Islet of Langerhans (tissue), 1 donor: ENCODE measurements around the gene BACE2.
"Not testable (repeated sequence)": the region's sequence is repeated elsewhere in the genome, so short reads cannot be mapped to it uniquely, and the experiment has no call there.

Experiments used
- FAIRE-seq: peaks from one replicate; lab custom pipeline; 2011; peaks lifted over from hg19 to GRCh38; lab: Jason Lieb, UNC

BACE2 gene

GRCh38 chr21:41185802-41186201 is 17.8 kb downstream of the BACE2 start:
- FAIRE-seq: no peak

DNA sequence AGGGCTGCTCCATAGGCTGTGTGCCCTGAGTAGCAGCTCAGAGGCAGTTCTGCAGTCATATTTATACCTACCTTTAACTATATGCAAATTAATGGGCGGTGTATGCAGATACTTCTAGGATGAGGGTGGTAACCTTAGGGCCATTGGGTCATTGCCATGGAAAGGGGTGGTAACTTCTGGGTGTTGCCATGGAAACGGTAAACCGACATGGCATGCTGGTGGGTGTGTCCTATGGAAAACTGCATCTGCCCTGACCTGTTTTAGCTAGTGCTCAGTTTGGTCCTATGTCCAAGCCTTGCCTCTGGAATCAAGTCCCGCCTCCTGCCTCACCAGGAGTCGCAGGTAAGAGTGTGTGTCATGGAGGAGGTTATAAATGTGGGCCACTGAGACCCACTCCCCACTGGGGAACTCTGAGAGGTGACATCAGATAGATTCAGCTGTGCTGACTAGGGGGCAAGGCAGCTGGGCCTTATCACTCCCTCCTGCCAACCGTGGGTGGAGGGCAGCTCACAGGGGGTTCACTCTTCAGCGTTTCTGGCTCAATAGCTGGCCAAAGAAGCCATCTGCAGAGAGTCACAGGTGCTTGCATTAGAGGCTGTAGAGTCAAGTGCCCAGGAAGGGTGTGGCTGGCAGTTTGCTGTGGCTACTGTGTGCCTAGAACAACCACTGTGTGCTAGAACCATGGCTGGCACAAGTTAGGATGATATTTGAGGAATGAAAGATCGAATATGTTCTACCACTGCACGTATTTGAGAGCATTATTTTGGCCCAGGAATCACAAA is 19.0 kb downstream of the BACE2 start:
- FAIRE-seq: no peak

GRCh38 chr21:41187537-41188025 is 19.6 kb downstream of the BACE2 start:
- no peak for FAIRE-seq

- FAIRE-seq: no peak
Observed at GRCh38 chr21:41188486-41189149, 20.7 kb downstream of the BACE2 start.

- FAIRE-seq: no peak
Observed at GRCh38 chr21:41189150-41189745, 21.3 kb downstream of the BACE2 start.

DNA sequence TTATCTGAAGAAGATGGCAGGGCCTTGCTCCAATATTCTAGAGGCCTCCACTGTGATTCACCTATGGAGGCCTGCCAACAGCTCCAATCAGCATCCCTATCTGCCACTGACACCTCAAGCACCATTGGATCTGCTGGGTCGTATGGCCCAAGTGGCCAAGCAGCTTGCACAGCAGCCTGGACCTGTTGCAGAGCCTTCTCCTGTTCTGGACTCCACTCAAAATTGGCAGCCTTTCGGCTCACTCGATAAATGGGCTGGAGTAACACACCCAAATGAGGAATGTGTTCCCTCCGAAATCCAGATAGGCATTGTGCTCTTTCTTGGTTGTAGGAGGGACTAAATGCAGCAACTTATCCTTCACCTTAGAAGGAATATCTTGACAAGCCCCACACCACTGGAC is 24.6 kb downstream of the BACE2 start:
- FAIRE-seq: not testable (repeated sequence)

GRCh38 chr21:41195311-41195710 is 27.4 kb downstream of the BACE2 start:
- FAIRE-seq: no peak

DNA sequence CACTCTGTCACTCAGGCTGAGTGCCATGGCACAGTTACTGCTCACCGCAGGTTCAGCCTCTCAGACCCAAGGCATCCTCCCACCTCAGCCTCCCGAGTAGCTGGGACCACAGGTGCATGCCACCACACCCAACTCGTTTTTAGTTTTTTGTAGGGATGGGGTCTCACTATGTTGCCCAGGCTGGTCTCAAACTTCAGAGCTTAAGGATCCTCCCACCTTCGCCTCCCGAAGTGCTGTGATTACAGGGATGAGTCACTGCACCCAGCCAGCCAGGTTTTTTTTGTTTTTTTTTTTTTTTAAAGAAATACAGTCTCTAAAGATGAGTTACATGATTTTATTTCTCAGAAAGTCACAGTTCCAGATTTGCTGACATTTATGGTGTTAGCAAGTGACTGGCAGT is 29.0 kb downstream of the BACE2 start:
- FAIRE-seq: no peak

GRCh38 chr21:41197582-41197981 is 29.6 kb downstream of the BACE2 start:
- no peak for FAIRE-seq

DNA sequence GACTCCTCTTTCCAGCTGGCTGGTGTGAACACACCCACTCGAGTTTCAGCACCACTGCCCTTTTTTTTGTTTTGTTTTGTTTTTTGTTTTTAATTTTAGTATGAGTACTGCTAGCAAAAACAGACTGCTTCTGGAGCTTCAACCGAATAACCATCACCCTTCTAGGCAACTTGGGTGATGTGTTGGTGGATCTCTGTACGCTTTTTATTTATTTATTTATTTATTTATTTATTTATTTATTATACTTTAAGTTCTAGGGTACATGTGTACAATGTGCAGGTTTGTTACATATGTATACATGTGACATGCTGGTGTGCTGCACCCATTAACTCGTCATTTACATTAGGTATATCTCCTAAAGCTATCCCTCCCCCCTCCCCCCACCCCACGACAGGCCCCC is 30.7 kb downstream of the BACE2 start:
- not testable (repeated sequence) for FAIRE-seq

- no peak for FAIRE-seq
Observed at GRCh38 chr21:41199123-41199522, 31.2 kb downstream of the BACE2 start.

DNA sequence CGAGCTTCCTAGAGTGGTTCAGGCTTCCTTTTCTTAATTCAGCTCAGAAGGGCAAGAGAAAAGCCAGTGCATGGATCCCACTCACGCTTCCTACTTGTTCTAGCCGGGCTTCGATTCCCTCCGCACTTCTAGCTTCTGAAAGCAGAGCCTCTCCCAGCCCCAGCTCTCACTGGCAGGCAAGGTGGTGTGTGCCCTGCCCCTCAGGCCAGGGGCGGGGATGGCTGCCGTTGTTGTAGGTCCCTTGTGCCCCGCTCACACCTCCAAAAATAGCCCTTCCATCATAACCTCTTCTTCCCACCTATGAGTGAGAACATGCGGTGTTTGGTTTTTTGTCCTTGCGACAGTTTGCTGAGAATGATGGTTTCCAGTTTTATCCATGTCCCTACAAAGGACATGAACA is 31.6 kb downstream of the BACE2 start:
- no peak for FAIRE-seq

- no peak for FAIRE-seq
Observed at GRCh38 chr21:41201385-41201784, 33.4 kb downstream of the BACE2 start.

GRCh38 chr21:41204736-41205135 is 36.8 kb downstream of the BACE2 start:
- FAIRE-seq: no peak

DNA sequence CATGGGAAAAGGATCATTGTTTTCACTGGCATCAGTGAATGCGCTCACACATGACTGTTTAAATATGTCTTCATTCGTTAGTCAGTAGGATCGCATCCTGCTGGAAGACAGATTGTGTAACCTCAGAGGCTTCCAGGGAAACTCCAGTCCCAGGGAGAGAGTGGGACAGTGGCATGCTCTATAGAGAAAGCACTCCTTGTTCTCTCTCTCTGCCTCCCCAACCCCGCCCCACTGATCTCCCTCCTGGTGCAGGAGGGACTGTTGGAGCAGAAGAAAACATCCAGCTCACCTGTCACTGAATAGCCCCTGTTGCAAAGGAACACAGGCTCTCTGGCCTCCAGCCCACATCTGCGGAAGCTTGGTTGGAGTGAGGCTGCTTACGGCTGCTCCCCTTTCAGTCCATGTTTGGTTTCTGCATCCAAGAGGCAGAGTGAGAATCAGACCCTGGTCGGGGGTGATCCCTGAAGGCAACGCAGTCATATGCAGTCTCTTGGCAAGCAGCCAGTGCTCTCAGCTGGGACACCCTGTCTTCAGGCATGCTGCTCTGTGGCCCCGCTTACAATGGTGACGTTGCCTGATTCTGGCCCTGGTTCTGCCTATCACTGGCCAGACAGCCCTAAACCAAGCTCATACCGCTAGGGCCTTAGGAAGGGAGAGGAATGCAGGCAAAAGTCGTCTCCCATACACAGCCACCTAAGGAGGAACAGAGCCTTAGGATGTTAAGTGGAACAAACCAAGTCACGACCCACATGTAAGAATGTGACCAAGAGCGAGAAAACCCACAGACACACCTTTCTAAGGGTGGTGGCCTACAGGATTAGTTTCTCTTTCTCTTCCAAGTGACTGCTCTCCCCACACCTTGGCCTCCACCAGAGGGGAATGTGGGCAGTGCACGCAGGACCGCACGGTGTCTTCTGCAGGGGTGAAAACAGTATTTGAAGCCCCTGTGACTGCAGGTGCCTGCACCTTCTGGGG is 39.7 kb downstream of the BACE2 start:
- no peak for FAIRE-seq

GRCh38 chr21:41208376-41208763 is 40.4 kb downstream of the BACE2 start:
- FAIRE-seq: no peak

DNA sequence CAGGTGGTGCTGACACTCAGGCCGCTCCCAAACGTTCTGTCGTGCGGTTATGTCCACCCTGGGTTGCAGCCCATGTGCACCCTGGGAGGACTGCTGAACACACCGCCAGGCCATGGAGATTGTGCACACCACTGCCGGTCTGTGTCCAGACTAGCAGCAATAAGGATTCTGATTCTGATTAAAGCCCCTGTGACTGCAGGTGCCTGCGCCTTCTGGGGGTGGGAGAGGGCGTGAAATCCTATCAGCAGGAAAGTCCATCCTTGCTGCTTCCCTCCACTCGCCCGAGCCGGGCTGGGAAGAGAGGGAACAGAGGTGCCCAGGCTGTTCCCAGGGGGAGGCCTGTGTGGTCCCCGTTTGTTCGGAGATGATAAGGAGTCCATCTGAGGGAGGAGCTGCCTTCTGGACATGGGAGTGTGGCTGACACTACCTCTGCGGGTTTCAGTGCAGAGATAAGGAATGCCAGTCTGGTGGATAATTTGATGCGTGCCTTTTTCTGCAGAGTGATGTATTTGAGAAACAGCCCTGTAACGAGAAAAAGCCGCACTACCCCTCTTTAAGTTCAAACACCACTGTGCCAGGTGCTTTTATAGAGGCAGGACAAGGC is 41.2 kb downstream of the BACE2 start:
- no peak for FAIRE-seq

DNA sequence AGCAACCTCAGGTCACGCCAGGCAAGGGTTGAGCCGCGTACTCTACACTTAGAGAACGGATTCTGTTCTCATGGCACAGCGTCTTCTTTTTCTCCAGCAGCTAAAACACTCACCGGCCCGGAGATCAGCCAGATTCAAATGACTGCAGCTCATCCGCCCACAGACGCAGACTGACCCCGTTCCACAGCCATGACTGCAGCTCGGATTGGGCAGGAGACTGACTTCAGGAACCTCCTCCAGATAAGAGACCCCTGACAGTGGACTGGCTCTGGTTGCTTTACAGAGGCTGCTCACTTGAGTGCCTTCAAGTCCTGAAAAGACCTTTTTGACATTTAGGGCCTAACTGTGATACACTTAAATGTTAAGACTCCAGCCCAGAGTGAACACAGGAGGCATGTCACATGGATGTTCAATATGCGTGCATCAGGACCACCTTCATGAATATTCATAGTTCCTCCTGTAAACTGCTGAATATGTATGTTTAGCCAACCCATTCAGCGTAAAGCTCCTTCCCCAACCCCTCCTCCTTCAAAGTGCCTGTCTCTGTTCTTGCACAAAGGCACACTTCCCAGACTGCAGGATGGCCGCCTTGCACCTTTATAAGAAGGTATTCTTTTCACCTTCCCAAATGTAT is 42.6 kb downstream of the BACE2 start:
- FAIRE-seq: no peak

- peak; percentile 66 for FAIRE-seq
Observed at GRCh38 chr21:41211060-41211805, 43.3 kb downstream of the BACE2 start.

DNA sequence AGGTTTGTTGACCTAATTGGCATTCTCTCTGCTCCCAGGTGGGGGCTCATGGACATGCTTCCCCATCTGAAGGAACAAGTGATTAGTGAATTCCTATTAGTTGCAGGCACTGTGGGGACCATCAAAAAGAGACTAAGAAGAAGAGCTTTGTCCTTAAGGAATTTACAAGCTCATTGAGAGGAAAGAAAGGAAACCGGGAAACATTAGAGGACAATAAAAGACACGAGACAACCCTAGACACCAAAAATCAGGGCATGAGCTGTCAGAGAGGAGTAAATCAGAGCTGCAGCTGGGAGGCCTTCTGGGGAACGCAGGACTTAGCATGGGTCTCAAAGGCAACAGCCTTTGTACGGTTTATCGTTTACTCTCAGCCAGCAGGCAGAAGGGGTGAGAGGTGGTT is 45.1 kb downstream of the BACE2 start:
- no peak for FAIRE-seq
